ENCODE results near the gene ITIH1. TPM values are rescaled to one million over a fixed set of nuclear protein-coding genes. Genes with fewer than 3 reads are reported as not detected.
A peak's percentile ranks its signal among the peaks of the same experiment; 100 is the strongest.

ITIH1 gene, protein sequence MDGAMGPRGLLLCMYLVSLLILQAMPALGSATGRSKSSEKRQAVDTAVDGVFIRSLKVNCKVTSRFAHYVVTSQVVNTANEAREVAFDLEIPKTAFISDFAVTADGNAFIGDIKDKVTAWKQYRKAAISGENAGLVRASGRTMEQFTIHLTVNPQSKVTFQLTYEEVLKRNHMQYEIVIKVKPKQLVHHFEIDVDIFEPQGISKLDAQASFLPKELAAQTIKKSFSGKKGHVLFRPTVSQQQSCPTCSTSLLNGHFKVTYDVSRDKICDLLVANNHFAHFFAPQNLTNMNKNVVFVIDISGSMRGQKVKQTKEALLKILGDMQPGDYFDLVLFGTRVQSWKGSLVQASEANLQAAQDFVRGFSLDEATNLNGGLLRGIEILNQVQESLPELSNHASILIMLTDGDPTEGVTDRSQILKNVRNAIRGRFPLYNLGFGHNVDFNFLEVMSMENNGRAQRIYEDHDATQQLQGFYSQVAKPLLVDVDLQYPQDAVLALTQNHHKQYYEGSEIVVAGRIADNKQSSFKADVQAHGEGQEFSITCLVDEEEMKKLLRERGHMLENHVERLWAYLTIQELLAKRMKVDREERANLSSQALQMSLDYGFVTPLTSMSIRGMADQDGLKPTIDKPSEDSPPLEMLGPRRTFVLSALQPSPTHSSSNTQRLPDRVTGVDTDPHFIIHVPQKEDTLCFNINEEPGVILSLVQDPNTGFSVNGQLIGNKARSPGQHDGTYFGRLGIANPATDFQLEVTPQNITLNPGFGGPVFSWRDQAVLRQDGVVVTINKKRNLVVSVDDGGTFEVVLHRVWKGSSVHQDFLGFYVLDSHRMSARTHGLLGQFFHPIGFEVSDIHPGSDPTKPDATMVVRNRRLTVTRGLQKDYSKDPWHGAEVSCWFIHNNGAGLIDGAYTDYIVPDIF
- total RNA-seq (2014; rRNA removed; shearing (Covaris generic)) = 0.08 TPM in 1 of 2 replicates, not detected in the other

DNA sequence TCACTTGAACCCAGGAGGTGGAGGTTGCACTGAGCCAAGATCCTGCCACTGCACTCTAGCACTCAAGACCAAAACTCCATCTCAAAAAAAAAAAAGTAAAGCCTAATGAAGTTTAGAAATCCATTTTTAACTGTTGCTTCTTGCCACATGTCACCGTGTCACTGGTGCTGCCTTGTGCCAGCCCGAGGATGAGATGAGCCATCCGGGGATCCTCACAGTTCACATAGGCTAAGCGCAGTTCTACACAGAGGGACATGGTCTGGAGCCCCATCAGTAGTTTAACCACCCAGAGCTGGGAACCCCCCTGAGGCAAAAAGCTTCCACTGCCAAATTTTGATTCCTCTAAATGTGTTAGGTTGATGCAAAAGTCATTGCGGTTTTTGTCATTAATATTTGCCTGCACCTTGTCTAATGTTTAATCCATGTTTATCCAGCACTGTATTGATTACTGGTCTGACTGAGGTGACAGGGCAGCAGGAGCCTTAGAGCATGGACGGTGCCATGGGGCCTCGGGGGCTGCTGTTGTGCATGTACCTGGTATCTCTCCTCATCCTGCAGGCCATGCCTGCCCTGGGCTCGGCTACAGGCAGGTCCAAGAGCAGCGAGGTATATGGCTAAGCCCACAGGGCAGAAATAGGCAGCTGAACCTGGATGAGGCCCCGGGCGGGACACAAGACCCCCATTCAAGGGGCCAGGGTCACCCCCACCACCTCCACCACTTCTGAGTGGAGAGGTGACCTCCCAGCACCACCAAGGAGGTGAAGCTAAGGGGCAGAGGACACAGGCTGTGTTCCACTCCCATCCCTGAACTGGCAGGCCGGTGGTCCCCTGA, at the start of gene ITIH1:
TSS of gene ITIH1 (plus strand) at position 473 of the 832 bp plus-strand sequence. CDS start at position 490, 17 bp downstream.
- DNase-seq (ENCODE audit: low spot score) = no peak

DNA sequence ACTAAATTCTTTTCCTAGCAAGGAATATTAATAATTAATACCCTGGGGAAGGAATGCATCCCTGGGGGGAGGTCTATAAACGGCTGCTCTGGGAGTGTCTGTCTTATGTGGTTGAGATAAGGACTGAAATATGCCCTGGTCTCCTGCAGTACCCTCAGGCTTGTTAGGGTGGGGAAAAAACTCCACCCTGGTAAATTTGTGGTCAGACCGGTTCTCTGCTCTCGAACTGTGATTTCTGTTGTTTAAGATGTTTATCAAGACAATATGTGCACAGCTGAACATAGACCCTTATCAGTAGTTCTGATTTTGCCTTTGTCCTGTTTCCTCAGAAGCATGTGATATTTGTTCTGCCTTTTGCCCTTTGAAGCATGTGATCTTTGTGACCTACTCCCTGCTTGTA, 48.6 kb upstream of the ITIH1 start:
- DNase-seq (ENCODE audit: low spot score) = peak; percentile 7

DNA sequence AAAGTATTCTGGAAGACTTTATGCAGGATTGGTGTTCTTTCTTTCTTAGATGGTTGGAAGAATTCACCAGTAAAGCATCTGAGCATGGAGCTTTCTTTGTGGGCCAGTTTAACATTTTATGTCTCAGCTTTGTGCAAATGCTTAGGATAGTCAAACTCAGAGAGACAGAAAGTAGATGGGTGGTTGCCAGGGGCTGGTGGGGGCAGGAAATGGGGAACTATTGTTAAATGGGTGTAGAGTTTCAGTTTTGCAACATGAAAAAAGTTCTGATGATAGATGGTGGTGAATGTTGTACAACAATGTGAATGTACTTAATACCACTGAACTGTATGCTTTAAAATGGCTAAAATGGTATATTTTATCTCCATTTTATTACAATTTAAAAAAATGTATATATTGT, 46.7 kb upstream of the ITIH1 start:
- DNase-seq (ENCODE audit: low spot score) = no peak

DNA sequence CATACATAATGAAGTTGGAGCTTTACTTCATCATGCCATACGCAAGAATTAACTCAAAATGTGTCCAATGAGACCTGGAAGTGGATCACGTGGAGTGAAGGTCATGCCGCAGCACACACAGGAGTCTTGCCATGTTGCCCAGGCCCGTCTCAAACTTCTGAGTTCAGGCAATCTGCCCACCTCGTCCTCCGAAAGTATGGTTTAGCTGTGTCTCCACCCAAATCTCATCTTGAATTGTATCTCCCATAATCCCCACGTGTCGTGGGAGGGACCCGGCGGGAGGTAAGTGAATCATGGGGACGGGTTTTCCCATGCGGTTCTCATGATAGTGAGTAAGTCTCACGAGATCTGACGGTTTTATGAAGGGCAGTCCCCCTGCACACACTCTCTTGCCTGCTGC, 45.8 kb upstream of the ITIH1 start:
- DNase-seq (ENCODE audit: low spot score) = no peak

DNA sequence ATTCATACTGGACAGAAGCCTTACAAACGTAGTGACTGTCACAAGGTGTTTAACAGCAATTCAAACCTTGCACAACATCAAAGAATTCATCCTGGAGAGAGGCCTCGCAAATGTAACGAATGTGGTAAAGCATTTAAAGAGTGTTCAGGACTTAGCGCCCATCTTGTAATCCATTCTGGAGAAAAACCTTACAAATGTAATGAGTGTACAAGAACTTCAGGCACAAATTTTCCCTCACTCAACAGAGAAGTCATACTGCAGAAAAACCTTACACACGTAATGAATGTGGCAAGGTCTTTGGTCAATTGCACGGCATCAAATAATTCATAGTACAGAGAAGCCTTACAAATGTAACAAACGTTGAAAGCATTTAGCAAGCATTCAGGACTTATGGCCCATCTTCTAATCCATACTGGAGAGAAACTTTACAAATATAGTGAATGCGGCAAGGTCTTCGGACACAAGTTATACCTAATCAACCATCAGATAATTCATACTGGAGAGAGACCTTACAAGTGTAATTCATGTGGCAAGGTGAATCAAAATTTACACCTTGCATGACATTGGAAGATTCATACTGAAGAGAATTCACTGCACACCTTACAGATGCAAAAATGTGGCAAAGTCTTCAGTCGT, 44.0 kb upstream of the ITIH1 start:
- no peak for DNase-seq (ENCODE audit: low spot score)

DNA sequence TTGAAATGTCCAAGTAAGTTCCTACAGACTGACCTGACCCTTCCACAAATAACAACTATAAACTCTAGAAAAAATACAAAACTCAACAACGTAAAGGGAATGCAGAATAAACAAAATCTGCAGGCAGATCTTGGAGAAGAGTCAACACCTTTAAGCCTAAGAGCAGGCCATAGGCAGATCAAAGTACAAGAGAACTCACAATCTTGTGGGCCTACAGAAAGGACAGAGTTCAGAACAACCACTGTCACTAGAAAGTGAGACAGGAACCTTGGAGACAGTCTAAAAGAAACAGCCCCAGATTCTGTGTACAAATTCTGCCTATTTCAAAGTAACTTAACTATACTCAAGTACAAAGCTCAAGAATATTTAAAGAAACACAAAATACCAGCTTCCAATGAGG, 37.7 kb upstream of the ITIH1 start:
- DNase-seq (ENCODE audit: low spot score) = no peak

DNA sequence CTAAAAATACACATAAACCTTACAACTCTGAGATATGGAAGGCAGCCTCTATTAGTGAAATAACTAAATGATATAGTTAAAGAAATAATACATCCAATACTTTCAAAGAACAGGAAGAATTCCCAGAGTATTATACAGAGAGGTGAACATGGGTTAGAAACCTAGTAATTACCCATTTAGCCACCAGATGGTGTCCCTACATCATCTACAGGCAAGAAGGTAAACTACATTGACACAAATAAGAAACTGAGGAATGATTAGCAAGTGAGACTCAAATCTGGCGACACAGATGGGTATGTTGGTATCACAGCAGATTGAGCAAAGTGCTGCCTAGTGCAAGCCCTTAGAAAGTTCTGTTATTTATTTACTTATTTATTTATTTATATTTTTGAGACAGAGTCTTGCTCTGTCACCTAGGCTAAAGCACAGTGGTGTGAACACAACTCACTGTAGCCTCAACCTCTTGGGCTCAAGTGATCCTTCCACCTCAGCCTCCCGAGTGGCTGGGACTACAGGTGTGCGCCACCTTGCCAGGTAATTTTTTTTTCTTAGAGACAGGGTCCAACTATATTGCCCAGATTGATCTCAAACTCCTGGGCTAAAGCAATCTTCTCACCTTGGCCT, 34.9 kb upstream of the ITIH1 start:
- DNase-seq (ENCODE audit: low spot score) = peak; percentile 34

DNA sequence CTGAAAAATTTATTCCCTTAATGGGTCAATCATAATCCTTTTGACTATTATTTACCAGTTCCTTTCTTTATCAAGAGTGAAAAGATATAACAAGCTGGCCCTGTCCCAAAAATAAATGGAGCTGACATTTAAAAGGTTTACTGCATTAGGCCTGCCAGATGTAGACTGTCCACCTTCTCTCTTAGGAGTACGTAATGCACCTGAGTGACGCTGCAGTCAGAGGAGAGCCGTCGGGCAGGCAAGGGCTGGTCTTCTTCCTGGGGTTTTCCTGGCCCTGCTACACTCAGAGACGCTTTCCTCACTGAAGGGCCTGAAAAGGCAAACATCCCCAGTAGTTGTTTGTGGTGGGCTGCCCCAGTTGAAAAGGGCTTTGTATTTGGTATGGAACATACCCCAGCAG, 34.2 kb upstream of the ITIH1 start:
- DNase-seq (ENCODE audit: low spot score) = no peak

DNA sequence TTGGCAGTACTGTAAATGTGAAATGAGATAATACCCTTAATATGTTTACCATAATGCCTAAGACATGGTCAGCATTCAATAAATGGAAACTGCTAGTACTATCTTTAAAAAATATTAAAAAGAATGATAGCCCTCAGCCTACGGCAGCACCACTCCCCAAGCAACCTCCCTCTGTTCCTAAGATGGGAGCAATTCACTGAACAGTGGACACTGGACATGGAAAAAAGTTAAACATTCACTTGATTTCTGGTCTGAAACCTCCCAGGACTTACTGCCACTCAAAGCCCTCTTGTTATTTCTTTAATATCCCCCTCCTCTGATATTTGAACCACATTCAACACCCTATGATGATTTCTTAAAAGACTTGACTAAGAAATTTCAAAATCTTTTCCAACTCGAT, 33.7 kb upstream of the ITIH1 start:
- no peak for DNase-seq (ENCODE audit: low spot score)

DNA sequence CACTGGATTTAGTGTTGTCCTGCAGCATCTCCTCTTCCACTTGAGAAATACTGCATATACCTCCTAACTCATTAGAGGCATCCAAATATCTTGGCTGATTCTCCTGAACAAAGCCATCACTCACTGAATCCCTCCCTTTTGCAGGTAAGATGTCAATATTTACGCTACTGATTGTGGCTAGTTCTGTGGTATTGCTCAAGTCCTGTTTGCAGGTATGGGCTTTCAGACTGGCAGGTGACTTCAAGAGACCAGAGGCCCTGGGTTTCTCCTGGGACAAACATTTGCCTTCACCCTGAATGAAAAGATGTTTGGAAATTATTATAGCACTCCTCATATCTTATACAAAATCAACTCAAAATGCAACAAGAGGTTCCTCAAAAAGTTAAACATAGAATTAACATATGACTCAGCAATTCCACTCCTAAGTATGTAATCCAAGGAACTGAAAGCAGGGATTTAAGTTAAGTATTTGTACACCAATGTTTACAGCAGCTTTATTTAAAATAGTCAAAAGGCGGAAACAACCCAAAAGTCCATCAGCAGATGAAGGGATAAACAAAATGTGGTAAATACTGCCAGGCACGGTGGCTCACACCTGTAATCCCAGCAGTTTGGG, 25.2 kb upstream of the ITIH1 start:
- DNase-seq (ENCODE audit: low spot score) = no peak

DNA sequence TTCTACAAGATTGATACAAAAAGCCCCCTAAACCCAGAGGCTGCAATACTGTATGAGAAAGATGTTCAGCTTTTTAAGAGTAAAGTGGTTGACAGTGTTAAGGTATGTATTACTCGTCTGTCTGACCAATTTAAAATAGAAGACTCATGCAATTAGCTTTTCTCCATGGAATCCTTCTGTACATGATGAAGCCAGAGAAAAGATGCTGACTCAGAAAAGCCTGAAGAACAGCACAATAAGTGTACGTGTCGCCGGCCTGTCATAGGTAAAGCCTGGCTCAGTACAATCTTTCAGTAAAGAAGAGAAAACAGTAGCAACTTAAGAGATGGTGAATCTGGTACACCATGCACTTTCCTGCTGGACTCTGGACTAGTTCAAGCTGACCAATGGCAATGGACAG, 23.0 kb upstream of the ITIH1 start:
- no peak for DNase-seq (ENCODE audit: low spot score)

DNA sequence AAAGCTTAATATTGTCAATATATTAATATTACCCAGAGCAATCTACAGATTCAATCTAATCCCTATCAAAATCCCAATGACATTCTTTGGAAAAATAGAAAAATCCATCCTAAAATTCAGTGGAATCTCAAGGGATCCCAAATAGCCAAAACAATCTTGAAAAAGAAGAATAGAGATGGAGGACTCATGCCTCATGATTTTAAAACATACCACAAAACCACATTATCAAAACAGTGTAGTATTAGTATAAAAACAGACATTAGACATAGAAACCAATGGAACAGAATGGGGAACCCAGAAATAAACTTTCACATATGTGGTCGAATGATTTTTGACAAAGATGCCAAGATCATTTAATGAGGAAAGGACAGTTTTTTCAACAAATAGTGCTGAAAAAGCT, 21.3 kb upstream of the ITIH1 start:
- no peak for DNase-seq (ENCODE audit: low spot score)

DNA sequence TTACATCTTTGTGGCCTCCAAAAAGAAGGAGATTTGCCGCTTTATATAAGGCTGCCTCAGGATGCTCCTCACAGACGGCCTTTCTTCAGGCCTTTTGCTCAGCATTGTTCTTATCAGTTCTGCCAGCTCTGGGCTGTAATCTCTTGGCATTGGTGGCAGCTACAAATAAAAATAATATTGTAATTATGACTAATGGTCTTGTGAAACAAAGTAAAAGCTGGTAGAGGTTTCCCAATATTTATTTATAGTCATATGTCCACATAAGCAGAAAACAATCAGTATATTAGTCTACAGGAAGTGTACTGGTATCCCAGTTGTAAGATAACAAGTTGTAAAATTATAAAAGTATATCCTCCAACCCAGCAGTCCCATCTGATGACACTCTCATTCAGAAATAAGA, 13.9 kb upstream of the ITIH1 start:
- no peak for DNase-seq (ENCODE audit: low spot score)

DNA sequence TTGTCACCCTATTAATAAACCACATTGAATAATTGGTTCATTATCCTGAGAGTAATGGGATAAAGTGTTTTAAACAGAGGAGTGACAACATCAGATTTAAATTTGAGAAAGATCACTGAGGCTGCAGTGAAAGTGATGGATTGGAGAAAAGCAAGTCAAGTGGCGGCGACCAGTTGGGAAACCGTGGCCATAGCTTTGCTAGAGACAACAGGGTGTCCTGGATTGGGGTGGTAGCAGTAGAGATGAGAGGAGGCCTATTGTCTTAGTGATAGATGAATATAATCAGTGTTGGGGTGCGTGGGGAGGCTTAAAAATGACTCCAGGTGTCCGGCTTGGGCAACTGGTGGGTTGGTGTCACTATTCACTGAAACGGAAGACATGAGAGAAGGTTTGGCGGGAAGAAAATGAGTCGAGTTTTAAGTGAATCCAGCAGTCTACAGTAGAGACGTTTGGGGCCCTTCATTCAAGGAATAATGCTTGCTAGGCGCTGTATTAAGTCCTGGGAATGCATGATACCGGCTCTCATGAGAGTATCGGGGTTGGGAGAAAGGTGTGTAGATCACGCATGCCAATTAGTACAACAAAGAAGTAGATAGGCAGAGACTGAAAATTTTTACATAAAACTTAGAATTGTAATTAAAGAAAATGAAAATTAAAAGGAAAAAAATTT, 7.5 kb upstream of the ITIH1 start:
- peak; percentile 26 for DNase-seq (ENCODE audit: low spot score)

DNA sequence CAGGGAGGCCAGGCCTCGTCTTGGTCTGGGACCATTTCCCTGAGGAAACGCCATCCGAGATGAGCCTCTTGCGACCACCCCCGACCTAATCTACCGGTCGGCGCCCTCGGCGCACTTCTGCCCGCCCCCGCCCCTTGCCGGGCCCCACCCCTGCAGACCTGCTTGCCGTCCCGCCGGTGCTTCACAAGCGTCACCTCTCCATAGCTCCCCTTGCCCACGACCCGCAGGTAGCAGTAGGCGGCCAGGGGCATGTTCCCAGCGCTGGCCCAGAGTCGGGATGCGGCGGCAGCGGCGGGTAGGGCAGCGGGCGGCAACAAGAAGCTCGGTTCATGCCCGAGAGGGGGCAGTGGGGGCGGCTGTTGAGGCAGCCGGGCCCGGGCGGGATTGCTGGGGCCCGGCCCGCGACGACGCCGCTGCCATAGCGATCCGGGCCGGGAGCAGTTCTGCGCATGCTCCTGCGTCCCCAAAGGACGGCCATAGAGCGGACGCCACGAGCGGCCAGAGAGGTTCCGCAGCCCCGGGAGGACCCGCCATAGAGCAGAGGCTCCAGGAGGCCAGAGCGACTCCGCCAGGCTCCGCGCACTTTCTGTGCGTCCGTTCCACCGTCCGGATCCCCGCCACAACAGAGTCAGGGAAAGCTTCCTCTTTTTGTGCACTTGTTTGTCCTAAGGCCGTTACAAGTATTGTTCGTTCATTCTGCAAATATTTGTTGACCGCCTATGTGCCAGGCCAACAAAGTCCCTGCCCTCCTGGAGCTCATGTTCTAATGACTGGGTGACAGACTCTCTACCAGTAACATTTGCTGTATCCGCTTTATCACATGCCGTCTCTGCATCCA, 6.7 kb upstream of the ITIH1 start, which contains the start of gene NEK4:
TSS of gene NEK4 (minus strand) at position 445 of the 838 bp plus-strand sequence. CDS start at position 251, 194 bp downstream.
- peak; percentile 88 for DNase-seq (ENCODE audit: low spot score)

DNA sequence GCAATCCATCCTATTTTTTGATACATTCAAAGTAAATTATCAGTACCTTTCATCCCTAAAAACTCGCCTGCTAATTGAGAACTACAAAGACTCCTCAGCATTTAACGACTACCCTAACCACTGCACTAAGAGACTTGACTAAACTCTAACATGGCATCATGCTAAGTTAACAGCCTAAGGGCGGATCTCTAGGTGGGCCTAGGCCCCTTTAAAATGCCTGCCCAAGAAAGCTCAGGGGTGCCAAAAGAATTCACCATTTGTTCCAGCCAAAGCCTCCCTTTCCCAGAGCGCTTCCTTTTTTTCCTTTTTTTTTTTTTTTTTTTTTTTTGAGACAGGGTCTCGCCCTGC, 6.1 kb upstream of the ITIH1 start:
- DNase-seq (ENCODE audit: low spot score) = no peak

DNA sequence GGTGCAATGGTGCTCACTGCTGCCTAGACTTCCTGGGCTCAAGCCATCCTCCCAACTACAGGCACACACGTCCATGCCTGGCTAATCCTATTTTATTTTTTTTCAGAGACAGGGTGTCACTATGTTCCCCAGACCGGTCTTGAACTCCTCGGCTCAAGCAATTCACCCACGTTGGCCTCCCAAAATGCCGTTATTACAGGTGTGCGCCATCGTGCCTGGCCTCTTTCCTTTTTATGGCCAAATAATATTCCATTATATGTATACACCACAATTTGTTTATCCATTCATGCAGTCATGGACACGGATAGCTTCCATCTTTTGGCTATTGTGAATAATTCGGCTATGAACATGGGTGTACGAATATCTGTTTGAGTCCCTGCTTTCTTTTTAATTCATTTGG, 5.7 kb upstream of the ITIH1 start:
- DNase-seq (ENCODE audit: low spot score) = no peak

DNA sequence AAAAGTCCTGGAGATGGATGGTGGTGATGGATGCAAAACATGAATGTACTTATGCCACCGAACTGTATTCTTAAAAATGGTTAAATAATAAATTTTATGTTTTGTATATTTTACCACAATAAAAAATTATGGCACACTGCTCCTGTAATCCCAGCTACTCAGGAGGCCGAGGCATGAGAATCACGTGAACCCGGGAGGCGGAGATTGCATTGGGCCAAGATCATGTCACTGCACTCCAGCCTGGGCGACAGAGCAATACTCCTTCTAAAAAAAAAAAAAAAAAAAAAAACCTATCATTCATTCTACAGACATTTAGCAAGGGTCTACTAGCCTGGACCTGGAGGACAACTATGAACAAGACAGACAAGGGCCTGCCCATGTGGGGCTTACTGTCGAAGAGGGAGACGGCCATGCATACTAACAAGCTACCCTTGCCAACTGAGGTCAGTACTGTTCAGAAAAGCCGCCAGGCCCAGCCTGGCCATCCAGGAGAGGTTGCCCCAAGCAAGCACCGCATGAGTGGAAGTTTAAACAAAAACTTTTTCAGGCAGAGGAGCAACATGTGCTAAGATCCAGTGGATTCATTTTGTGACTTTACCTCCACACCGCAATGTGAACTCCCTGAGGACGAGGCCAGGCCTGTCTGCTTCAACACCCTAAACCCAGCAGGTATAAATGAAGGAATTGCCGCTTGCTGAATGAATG, 3.9 kb upstream of the ITIH1 start:
- no peak for DNase-seq (ENCODE audit: low spot score)

Data from HT-29 (cell line).